GM19023 (cell line): Measurements from ENCODE around the gene PCSK6.
"Not testable (repeated sequence)": the region's sequence is repeated elsewhere in the genome, so short reads cannot be mapped to it uniquely, and the experiment has no call there.

Source experiments
- ATAC-seq: cut with Tn5 transposase; IDR thresholded peaks from one replicate; pipeline ENCODE4 v1.9.1; 2021; ENCODE audit warnings: mild to moderate bottlenecking, moderate library complexity; ENCODE audit not compliant: unreplicated experiment

PCSK6 gene

DNA sequence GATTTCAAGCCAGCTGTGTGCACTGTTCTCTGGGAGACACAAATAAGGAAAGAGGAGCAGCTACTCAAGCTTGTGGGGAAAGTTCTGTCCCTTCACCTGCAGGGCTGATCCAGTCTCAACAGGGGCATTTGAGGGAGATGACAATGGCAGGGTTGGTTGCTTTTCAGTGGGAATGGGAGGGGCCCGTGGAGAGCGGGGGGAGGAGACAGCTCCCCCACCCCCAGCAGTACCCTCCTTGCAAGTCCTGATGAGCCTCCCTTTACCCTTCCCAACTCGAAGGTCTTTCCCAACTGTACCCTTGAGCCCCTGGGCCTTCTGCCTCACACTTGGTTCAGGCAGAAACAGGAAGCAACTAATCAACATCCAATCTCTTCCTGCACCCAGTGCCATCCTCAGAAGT is 122.7 kb downstream of the PCSK6 start:
- no peak for ATAC-seq

DNA sequence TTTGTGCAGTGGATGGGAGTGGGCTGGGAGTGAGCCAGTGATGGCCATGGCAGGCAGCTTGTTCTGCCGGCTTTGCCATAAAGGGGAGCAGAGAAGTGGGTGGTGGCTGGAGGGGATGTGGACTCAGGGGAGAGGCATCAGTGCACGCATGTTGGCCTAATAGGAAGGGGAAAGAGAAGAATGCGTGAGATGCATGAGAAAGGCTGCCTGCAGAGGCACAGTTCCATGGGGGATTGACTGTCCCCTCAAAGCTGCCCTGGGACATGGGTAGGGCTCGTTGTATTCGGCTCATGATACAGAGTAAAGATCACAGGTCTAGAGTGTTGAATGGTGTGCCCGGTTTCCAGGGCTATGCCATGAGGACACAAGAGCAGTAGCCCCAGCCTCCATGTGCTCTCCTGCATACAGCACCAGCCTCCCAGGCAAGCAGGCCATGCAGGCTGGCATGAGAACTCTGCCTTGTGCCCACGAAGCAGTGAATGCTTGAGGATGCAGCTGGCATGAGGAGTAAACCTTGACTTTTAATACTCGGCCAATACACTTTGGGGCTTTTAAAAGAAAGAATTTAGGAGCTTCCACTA is 126.4 kb downstream of the PCSK6 start:
- ATAC-seq = no peak

GRCh38 chr15:101362359-101362758 is 127.1 kb downstream of the PCSK6 start:
- no peak for ATAC-seq

GRCh38 chr15:101361418-101361817 is 128.1 kb downstream of the PCSK6 start:
- no peak for ATAC-seq

DNA sequence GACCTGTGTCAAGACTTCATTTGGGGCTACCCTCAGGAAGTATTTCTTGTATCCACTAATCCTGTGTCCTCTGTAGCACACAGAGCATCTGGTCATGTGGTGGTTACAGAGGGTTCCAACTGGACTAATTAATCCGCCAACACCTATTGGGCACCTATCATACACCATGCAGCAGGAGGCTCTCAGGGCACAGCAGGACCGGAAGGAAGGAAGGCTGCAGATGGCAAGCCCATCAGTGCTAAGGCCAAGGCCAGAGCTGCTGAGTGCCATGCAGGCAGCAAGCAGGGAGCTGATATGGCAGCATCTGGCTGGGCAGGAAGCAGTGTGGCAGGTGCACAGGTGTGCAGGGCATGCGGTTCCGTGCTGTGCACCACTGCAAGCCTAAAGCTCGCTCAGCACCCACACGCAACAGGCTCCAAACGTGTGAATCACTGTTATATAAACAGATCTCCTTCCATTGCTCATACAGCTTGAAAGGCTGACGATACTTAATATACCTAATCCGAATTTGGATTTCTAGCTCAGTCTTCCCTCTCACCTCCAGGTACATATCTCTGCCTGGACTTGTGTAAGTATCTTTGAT is 130.1 kb downstream of the PCSK6 start:
- ATAC-seq = no peak

- no peak for ATAC-seq
Observed at GRCh38 chr15:101358895-101359294, 130.6 kb downstream of the PCSK6 start.

DNA sequence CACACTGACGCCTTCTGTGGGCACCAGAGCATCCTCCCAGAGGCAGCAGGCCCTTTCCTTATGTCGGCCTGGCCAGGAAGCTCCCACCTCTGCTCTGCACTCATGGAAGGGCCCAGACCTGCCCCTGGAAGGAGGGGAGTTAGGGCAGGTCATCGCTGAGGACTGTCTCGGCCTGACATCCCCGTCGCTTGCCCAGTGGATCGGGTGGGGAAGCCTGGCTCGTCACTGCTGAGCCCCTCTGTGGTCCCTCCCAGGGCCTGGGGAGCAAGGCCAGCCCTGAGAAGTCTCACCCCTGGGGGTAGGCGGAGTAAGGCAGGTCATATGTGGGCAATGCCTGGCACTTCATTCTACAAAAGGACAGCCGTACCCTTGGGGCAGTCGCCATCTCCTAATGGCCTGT is 131.6 kb downstream of the PCSK6 start:
- no peak for ATAC-seq

DNA sequence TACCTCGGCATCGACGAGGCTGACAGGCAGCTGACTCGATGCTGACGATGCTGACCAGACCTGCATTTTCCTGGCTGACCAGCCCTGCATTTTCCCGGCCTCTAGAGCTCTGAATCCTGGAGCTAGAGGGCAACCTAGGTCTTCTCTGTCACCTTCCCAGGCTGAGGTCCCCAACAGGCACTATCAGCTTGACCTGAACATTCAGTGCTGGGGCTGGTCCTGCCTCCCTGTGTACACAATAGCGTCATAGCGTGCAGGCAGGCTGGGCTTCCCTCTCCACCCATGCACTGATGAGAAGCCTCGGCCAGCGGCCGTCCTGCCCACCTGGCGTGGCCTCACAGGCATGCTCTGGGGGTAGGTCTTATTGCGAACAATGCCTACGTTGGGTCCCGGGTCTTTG is 132.2 kb downstream of the PCSK6 start:
- no peak for ATAC-seq

DNA sequence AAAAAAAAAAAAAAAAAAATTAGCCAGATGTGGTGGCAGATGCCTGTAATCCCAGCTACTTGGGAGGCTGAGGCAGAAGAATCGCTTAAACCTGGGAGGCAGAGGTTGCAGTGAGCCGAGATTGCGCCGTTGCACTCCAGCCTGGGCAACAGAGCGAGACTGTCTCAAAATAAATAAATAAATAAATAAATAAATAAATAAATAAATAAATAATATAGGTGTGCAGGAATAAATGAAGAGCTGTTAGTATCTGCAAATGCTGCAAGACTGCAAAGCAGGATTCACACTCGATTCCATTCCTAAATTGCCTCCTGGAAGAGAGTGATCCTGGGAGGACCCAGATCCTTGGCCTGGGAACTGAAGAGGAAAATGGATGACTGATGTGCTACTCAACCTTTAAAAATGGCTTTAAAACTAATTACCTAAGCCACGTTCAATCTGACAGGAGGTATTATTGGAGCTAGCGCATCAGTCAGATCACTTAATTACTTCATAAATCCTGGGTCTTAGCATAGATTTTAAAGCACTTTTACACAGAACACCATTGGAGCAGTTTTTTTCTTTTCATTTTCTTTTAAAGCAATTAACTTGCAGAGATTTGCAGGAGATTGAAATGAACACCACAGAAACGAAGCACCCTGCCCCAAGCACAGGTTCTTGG is 132.9 kb downstream of the PCSK6 start:
- not testable (repeated sequence) for ATAC-seq

DNA sequence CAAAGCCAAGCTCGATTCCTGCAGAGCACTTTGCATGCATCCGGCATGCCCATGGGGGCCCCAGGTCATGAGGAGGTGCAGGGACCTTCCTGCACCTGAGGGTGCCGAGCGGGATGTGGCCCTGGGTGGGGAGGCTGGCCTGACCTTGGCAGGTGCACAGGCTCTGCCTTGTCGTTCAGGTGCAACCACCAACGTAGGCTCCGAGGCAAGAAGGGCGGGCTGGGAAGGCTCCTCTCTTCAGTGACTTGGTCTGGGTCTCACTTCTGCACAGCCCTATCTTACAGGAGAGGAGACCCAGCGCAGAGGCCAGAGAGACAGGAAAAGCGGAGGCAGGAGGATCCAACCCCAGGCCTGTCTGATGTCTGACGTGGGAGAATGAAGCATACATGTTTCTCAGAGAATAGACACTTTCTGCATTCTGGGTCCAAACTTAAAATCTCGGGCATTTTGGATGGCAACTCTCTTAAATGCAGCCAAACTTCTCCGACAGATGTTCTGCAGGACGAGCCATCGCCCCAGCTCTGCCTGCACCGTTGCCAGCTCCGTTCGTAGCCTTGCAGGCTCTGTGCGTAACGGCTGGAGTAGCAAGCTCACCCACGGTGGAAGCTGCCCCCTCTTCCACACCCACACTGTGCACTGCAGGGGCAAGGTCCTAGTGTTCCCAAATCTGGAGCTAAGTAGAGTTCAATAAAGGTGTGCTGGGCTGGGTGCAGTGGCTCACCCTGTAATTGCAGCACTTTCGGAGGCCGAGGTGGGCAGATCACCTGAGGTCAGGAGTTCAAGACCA is 133.6 kb downstream of the PCSK6 start:
- ATAC-seq = no peak

GRCh38 chr15:101354891-101355623 is 134.4 kb downstream of the PCSK6 start:
- ATAC-seq = no peak

DNA sequence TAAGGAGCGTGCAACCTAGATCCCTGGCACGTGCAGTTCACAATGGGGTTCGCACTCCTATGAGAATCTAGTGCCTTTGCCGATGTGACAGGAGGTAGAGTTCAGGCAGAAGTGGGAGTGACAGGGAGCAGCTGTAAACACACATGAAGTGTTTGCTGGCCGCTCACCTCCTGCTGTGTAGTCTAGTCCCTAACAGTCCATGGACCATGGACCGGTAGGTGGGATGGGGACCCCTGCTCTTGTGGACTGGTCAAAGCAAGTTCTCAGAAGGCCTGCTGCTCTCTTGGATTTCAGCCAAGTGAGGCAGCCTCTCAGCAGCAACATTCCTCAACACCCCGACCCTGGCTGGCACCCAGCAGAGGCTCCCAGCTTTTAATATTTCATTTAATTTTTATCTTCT is 136.3 kb downstream of the PCSK6 start:
- ATAC-seq = no peak

DNA sequence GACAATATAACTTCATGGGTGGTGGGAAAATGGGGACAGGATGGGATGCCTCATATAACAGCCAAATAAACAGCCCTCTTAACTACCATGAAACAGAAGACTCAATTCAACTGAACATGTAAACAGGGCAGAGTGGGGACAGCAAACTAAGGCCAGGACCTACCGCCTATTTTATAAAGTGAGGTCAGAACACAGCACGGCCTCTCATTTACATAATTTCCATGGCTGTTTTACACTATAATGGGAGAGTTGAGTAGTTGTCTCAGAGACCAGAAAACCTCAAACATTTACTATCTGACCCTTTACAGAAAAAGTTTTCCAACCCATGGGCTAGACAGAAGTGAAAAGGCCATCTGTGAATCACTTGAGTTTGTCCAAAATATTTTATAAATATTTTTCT is 137.8 kb downstream of the PCSK6 start:
- ATAC-seq = no peak

DNA sequence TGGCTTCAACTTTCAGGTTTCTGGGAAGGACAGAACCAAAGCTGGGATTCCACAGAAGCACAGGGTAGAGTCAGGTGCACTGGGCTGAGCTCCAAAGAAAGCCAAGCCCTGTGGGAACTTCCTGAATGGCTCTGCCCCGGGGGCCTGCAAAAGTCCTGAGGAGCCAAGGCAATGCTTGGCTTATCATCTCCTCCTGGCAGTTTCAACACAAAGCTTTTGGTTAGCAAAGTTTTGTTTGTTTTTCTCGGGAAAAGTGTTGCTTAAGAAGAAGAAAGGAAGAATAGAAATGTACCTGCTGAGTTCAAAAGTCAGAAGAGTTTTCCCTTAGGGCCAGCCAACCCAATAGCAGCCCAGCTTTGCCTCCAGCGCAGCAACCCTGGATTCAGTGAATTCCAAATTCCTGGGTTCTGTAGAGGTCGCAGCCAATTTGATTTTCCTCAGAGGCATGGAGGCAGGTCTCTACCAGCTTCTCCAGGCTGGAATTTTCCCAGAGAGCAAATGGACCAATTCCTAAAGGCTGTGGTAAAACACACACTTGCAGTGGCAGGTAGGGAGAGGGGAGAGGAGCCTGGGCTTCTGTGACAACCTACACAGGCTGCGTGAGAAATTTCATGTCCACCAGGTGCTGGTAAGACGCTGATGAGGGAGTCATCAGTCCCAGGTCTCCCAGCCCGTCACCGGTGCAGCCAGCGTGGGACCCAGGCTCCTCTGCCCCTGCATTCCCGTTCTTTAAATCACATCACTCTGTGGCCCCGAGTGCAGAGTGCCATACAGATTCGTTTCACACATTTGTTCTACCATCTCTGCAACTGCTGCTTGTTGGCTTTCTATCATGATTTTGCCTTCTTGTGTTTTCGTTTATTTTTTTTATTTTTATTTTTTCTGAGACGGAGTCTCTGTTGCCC is 140.2 kb downstream of the PCSK6 start:
- ATAC-seq = no peak

DNA sequence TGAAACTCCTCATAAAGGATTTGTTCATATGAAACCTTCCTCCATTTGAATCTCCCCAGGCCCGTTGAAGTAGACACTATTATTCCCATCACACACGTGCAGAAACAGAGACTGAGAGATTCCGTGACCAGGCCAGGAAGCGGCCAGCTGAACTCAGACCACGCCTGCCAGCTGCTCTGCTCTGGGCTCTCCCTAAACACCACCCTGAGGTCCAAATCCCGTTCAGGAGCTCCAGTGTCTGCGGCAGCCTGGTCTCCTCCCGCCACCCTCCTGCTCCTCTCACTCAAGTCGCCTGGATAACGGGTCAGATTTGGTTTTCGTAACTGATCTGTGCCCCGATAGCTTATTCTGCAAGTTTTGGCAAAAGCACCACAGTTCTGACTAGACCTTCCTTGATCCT is 140.9 kb downstream of the PCSK6 start:
- ATAC-seq = no peak

- ATAC-seq = no peak
Observed at GRCh38 chr15:101348015-101348414, 141.5 kb downstream of the PCSK6 start.

GRCh38 chr15:101347454-101347853 is 142.1 kb downstream of the PCSK6 start:
- no peak for ATAC-seq

- ATAC-seq = no peak
Observed at GRCh38 chr15:101346928-101347327, 142.6 kb downstream of the PCSK6 start.

DNA sequence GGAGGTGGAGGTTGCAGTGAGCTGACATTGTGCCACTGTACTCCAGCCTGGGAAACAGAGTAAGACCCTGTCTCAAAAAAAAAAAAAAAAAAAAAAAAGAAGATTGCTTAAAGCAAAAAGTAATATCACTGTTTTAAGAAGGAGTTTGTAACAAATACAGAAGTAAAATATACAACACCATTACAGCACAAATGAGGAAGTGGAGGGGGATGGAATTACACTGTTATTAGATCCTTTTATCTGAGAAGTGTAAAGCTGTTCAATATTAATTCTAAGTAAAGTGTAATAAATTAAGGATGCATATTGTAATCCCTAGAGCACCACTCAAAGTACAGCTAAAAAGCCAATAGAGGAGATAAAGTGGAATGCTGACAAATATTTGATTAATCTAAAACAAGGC is 147.5 kb downstream of the PCSK6 start:
- ATAC-seq = no peak

- no peak for ATAC-seq
Observed at GRCh38 chr15:101338502-101339057, 150.9 kb downstream of the PCSK6 start.
